ENCODE data around the gene OLFM2. TPM values are rescaled to one million over a fixed set of nuclear protein-coding genes. Genes with fewer than 3 reads are reported as not detected.

Gene OLFM2
- total RNA-seq, 1 donor from 2014 or later: 86.4 TPM

GRCh38 chr19:9912551-9913236, 23.6 kb downstream of the OLFM2 start:
- no peak for FAIRE-seq
- no peak for DNase-seq (ENCODE audit: low spot score in 2 of 2)

GRCh38 chr19:9911524-9912185, 24.7 kb downstream of the OLFM2 start:
- FAIRE-seq (no peak), DNase-seq (ENCODE audit: low spot score in 2 of 2) (no peak)

GRCh38 chr19:9910625-9911024, 25.7 kb downstream of the OLFM2 start:
- DNase-seq (ENCODE audit: low spot score in 2 of 2): no peak
- FAIRE-seq: no peak

- FAIRE-seq: no peak
- DNase-seq (ENCODE audit: low spot score in 2 of 2): no peak
Measured at GRCh38 chr19:9909251-9909650, 27.1 kb downstream of the OLFM2 start.

- FAIRE-seq (no peak), DNase-seq (ENCODE audit: low spot score in 2 of 2) (no peak)
Measured at GRCh38 chr19:9906475-9907087, 29.7 kb downstream of the OLFM2 start.

GRCh38 chr19:9903336-9903735, 33.0 kb downstream of the OLFM2 start:
- FAIRE-seq: no peak

GRCh38 chr19:9901642-9902041, 34.7 kb downstream of the OLFM2 start:
- no peak for DNase-seq (ENCODE audit: low spot score in 2 of 2)
- no peak for FAIRE-seq

More at GRCh38 chr19:9903336-9903735, 33.0 kb downstream of the OLFM2 start:
- DNase-seq (ENCODE audit: low spot score in 2 of 2): no peak

- DNase-seq (ENCODE audit: low spot score in 2 of 2) (no peak), FAIRE-seq (no peak)
Measured at GRCh38 chr19:9901020-9901419, 35.3 kb downstream of the OLFM2 start.

- FAIRE-seq (no peak), DNase-seq (ENCODE audit: low spot score in 2 of 2) (no peak)
Measured at GRCh38 chr19:9891609-9892373, 44.5 kb downstream of the OLFM2 start.

- no peak for FAIRE-seq
- no peak for DNase-seq (ENCODE audit: low spot score in 2 of 2)
Measured at GRCh38 chr19:9885077-9885552, 51.2 kb downstream of the OLFM2 start.

GRCh38 chr19:9883764-9884163, 52.6 kb downstream of the OLFM2 start:
- DNase-seq (ENCODE audit: low spot score in 2 of 2) (no peak), FAIRE-seq (no peak)

- FAIRE-seq (no peak), DNase-seq (ENCODE audit: low spot score in 2 of 2) (no peak)
Measured at GRCh38 chr19:9883231-9883758, 53.0 kb downstream of the OLFM2 start.

GRCh38 chr19:9881720-9882119, 54.6 kb downstream of the OLFM2 start:
- FAIRE-seq (no peak), DNase-seq (ENCODE audit: low spot score in 2 of 2) (no peak)

GRCh38 chr19:9878511-9879196, 57.7 kb downstream of the OLFM2 start:
- DNase-seq (ENCODE audit: low spot score in 2 of 2) (no peak), FAIRE-seq (no peak)

- DNase-seq (ENCODE audit: low spot score in 2 of 2) (no peak), FAIRE-seq (no peak)
Measured at GRCh38 chr19:9877780-9878510, 58.4 kb downstream of the OLFM2 start.

- DNase-seq (ENCODE audit: low spot score in 2 of 2): no peak
- no peak for FAIRE-seq
Measured at GRCh38 chr19:9875796-9876195, 60.5 kb downstream of the OLFM2 start.

- FAIRE-seq (no peak), DNase-seq (ENCODE audit: low spot score in 2 of 2) (no peak)
Measured at GRCh38 chr19:9875031-9875627, 61.2 kb downstream of the OLFM2 start.

GRCh38 chr19:9872618-9873242, 63.6 kb downstream of the OLFM2 start:
- no peak for DNase-seq (ENCODE audit: low spot score in 2 of 2)
- no peak for FAIRE-seq

Measured in frontal cortex (tissue), 4 donors.